ENCODE data around the gene IGF2BP1.

Gene IGF2BP1
- total RNA-seq: 0 to 3.7 (median 0.10) reads per million in 17 experiments

DNA sequence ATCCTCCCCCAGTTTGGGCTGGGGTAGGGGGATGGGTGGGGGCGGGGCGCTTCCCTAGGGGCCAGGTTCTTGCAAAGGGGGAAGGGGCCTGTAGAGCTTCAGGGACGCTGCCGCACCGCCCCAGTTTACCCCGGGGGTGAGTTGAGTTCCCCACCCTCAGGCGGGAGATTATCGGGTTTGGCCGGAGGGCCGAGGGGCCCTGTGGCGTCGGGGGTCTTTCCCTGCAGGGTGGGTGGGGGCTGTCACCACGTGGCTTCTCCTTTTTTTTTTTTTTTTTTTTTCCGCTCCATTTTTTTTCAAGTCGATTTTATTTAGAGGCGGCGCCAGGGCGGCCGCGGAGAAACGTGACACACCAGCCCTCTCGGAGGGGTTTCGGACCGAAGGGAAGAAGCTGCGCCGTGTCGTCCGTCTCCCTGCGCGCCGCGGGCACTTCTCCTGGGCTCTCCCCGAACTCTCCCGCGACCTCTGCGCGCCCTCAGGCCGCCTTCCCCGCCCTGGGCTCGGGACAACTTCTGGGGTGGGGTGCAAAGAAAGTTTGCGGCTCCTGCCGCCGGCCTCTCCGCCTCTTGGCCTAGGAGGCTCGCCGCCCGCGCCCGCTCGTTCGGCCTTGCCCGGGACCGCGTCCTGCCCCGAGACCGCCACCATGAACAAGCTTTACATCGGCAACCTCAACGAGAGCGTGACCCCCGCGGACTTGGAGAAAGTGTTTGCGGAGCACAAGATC, at the start of gene IGF2BP1:
Gene IGF2BP1, plus strand, starts transcription at position 283 of the 724 bp plus-strand sequence. Its CDS starts 361 bp downstream, at position 644.
- DNase-seq: peak in 3 of 4 experiments; percentile 20 to 40 (median 40)

DNA sequence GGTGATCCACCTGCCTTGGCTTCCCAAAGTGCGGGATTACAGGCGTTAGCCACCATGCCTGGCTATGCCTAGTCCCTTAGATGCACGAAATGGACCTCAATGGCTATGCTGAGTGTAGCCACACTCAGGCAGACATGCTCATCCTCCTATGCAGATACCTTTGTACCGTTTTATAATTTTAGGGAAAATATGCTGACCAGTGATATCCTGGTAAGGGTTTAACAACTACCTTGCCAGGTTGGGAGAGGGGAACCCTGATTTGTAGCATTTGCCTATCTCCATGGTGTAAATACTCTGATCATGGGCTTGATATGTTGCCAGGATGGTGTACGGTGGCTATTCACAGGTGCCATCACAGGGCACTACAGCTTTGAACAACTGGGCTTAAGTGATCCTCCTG, 45.6 kb upstream of the IGF2BP1 start:
- no peak for DNase-seq

DNA sequence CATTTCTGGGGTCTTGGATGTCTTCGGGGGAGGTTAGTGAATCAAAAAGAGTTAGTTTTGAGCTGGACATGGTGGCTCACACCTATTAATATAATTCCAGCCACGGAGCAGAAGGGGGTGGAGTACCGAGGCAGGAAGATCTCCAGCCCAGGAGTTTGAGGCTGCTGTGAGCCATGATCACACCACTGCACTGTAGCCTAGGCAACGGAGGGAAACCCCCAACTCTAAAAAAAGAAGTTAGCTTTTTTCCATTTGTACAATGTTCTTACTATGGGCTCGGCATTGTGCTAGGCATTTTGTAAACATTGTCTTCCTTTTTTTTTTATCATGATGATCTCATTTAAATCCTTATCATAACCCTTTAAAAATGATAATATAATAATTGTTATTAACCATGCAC, 44.3 kb upstream of the IGF2BP1 start:
- DNase-seq: peak; percentile 37 to 70 (median 60)

- peak in 1 of 4 experiments; percentile 13 for DNase-seq
Observed at GRCh38 chr17:48954300-48954755, 42.9 kb upstream of the IGF2BP1 start.

DNA sequence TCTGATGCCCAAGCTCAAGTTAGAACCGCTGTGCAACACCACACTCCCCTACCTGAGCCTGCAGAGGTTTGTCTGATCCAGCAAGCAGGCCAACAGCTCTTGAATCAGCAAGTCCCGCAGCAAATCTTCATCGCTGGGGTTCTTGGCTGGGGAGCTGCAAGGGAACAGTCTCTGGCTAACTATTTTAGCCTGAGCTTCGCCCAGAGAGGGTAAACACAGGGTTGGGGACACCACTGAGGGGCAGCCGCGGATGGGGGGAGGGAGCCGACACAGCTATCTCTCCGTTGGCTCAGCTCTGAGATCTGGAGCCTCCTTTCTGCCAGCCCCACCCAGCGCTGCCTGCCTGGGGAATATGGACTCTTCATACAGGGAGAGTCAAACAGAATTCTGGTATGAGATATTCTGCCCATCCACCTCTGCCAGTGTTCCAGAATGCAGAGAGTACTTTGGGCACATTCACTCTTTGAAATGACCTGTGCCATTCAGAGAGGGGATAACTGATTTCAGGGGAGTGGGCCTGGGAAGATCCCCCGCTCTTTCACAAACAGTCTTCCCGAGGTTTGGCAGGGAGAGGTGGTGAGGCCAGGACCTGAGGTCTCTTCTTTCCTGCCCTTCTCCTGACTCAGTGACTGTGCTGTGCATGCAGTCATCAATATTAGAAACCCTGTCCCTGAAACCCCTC, 36.2 kb upstream of the IGF2BP1 start:
- DNase-seq: no peak

GRCh38 chr17:48961516-48962233, 35.5 kb upstream of the IGF2BP1 start:
- peak in 1 of 4 experiments; percentile 17 for DNase-seq

GRCh38 chr17:48970224-48970623, 27.0 kb upstream of the IGF2BP1 start:
- no peak for DNase-seq

- no peak for DNase-seq
Observed at GRCh38 chr17:48970865-48971687, 26.1 kb upstream of the IGF2BP1 start.

DNA sequence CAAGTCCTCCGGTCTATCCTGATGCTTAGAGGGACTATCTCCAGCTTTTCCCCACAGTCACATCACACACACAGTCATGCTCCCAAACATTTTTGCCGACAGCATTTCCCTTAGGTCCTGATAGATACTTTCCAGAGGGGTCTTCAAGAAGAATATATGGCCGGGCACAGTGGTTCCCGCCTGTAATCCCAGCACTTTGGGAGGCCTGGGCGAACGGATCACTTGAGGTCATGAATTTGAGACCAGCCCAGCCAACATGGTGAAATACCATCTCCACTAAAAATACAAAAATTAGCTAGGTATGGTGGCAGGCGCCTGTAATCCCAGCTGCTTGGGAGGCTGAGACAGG, 24.5 kb upstream of the IGF2BP1 start:
- DNase-seq: no peak

DNA sequence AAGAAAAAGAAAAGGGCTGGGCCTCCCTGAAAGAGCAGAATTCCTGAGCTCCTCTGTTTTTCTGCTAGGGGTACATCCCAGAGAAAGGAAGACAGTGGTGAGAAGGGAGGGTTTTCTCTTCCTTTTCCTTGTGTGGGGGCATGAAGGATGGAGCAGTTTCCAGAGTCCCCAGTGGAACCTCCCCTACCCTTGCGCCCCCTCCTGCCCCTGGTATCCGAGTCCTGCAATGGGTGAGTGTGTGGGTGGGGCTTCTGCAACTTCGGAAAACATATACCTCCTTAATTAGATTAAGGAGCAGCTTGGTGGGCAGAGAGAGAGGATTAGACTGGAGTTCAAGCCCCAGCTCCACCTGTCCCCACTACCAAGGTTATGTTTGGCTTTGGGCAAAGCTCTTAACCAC, 23.4 kb upstream of the IGF2BP1 start:
- no peak for DNase-seq

DNA sequence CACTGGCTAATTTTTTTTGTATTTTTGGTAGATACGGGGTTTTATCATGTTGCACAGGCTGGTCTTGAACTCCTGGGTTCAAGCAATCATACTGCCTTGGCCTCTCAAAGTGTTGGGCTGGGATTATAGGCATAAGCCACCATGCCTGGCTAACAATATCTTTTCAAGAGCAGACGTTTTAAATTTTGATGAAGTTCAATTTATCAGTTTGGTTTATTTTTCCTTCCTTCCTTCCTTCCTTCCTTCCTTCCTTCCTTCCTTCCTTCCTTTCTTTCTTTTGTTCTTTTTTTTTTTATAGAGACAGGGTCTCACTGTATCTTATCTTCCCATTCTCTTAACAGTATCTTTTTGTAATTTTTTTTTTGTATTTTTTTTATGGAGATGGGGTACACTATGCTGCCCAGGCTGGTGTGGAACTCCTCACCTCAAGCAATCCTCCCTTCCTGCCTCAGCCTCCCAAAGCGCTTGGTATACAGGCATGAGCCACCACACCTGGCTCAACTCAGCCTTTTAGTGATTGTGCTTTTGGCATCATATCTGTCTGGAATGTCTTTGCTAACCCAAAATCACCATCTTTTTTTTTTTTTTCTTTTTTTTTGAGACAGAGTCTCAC, 15.2 kb upstream of the IGF2BP1 start:
- no peak for DNase-seq

- no peak for DNase-seq
Observed at GRCh38 chr17:48985436-48986245, 11.5 kb upstream of the IGF2BP1 start.

DNA sequence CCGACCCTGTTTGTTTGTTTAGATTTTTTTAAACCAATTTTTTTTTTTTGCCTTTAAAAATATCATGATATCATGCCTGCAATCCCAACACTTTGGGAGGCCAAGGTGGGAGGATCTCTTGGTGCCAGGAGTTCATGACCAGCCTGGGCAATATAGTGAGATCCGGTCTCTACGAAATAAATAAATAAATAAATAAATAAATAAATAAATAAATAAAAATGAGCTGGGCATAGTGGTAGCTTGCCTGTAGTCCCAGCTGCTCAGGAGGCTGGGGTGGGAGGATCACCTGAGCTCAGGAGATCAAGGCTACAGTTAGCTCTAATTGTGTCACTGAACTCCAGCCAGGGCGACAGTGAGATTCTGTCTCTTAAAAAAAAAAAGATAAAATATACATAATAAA, 8.1 kb upstream of the IGF2BP1 start:
- DNase-seq: no peak

DNA sequence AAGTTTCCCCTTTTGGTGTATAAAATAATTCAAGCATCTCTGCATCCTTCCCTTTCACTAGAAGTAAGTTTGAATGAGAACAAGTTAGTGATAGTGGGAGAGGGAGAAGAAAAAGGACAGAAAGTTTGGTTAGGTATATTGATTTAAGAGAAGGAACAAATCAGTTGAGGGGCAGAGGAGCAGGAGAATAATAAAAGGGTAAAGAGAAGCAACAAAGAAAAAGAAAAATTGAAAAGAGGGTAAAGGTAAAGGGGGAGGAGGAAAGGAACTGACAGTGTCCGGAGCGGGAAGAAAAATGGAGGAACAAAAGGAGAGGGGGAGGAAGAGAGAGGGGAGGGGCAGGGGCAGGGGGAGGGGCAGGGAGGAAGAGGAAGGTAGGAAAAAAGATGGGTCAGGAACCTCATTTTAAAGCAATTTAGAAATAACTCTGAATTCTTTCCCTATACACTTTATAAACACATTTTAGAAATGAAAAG, 6.3 kb upstream of the IGF2BP1 start:
- no peak for DNase-seq

DNA sequence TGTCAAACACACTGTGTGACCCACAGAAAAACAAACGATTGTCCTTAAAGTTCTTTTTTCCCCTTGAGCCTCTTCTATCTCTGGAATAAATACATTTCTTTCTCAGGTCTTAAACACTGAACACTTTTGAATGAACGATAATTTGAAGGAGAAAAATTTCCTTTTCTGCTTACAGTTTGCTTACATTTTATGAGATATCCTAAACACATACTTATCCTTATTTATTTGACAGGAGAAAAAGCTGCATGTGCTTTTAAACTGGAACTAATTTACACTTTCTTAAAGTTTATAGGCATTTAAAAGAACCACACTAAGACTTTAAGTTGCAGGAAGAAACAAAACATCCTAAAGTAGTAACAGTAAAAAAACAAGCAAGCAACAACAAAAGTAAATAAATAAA, 4.7 kb upstream of the IGF2BP1 start:
- DNase-seq: no peak

- DNase-seq: no peak
Observed at GRCh38 chr17:48993305-48993704, 3.9 kb upstream of the IGF2BP1 start.

- DNase-seq: no peak
Observed at GRCh38 chr17:48993951-48994350, 3.2 kb upstream of the IGF2BP1 start.

- DNase-seq: no peak
Observed at GRCh38 chr17:48994549-48995303, 2.5 kb upstream of the IGF2BP1 start.

GRCh38 chr17:48995304-48995973, 1.7 kb upstream of the IGF2BP1 start:
- peak in 1 of 4 experiments; percentile 7 for DNase-seq

Measured in suppressor macrophage (primary cell).